ENCODE measurements around the gene LOXL3.

LOXL3 gene

DNA sequence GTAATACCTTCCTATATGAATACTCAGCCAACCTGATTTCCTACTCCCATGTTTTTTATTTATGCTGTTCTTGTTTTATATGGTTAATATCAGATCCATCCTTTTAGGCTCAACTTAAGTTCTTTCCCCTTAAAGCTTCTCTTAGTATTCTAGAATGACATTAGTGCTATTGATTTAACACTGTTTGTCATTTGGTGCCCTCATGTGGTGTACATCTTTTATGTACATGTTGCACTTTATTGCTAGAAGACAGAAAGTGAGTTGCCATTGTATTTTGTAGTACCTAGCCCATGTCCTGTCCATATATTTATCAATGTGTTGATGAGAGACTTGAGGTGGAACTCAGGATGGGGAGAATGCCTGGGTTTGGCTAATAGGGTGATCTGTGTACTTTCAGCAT lies 21.5 kb downstream of the LOXL3 start:
- peak overlapping the region; percentile 99 for H3K9ac ChIP-seq (ENCODE audit: low read length)
- peaks cover 21% of the 10 kb centered on the region for H3K36me3 ChIP-seq (ENCODE audit: control insufficient read depth, insufficient read depth, low read length, severe bottlenecking)
- H3K4me1 ChIP-seq (ENCODE audit: control insufficient read depth, insufficient read depth, low read length), result peaks cover 27% of the 10 kb centered on the region
- no peak overlapping the region for H3K4me3 ChIP-seq (ENCODE audit: low read length)
- H3K9me3 ChIP-seq (ENCODE audit: control insufficient read depth, low read length), result no peaks in the 10 kb centered on the region
- no peaks in the 10 kb centered on the region for H3K27me3 ChIP-seq (replicated peaks; ENCODE audit: control insufficient read depth, insufficient read depth, low read length)
- peak; percentile 62 for DNase-seq (ENCODE audit: low read depth)

DNA sequence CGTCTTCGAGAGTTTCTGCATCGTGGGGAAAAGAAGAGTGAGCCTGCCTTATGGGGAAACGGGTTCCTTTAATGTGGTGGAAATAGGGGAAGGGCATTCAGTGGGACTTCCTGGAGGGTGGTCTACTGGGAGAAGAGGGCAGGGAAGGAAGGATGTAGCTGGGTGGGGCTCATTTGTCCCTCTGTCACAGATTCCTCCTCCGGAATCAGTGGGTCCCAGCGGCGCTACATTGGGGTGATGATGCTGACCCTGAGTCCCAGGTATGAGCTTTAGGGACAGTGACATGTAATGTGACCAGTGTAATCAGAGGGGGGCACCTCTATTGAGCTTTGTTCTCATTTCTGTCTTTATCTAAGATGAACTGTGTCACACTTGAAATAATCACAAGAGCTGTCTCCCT lies 22.1 kb downstream of the LOXL3 start:
- Histone ChIP-seq H3K36me3 (ENCODE audit: control insufficient read depth, insufficient read depth, low read length, severe bottlenecking) (peaks cover 27% of the 10 kb centered on the region), H3K4me1 (ENCODE audit: control insufficient read depth, insufficient read depth, low read length) (peaks cover 27% of the 10 kb centered on the region), H3K9ac (ENCODE audit: low read length) (peak overlapping the region; percentile 99), H3K4me3 (ENCODE audit: low read length) (no peak overlapping the region), H3K27me3 (replicated peaks; ENCODE audit: control insufficient read depth, insufficient read depth, low read length) (no peaks in the 10 kb centered on the region), H3K9me3 (ENCODE audit: control insufficient read depth, low read length) (no peaks in the 10 kb centered on the region)
- no peak for DNase-seq (ENCODE audit: low read depth)

- Histone ChIP-seq H3K4me3 (ENCODE audit: low read length) (peak overlapping the region; percentile 98), H3K27me3 (replicated peaks; ENCODE audit: control insufficient read depth, insufficient read depth, low read length) (no peaks in the 10 kb centered on the region), H3K4me1 (ENCODE audit: control insufficient read depth, insufficient read depth, low read length) (peaks cover 27% of the 10 kb centered on the region), H3K9me3 (ENCODE audit: control insufficient read depth, low read length) (no peaks in the 10 kb centered on the region), H3K9ac (ENCODE audit: low read length) (peak overlapping the region; percentile 99), H3K36me3 (ENCODE audit: control insufficient read depth, insufficient read depth, low read length, severe bottlenecking) (peaks cover 37% of the 10 kb centered on the region)
- DNase-seq (ENCODE audit: low read depth), result peak; percentile 63
Observed at GRCh38 chr2:74530239-74531187, 23.2 kb downstream of the LOXL3 start.

- Histone ChIP-seq H3K36me3 (ENCODE audit: control insufficient read depth, insufficient read depth, low read length, severe bottlenecking) (peaks cover 37% of the 10 kb centered on the region), H3K27me3 (replicated peaks; ENCODE audit: control insufficient read depth, insufficient read depth, low read length) (no peaks in the 10 kb centered on the region), H3K4me1 (ENCODE audit: control insufficient read depth, insufficient read depth, low read length) (peaks cover 27% of the 10 kb centered on the region), H3K9me3 (ENCODE audit: control insufficient read depth, low read length) (no peaks in the 10 kb centered on the region), H3K9ac (ENCODE audit: low read length) (peak within 1 kb of the TSS; percentile 99), H3K4me3 (ENCODE audit: low read length) (peak within 1 kb of the TSS; percentile 98)
- peak; percentile 100 for DNase-seq (ENCODE audit: low read depth)
Observed at GRCh38 chr2:74529357-74530238, 24.1 kb downstream of the LOXL3 start, which contains the start of the genes AUP1 and HTRA2. Gene AUP1 (minus strand): TSS chr2:74529706. CDS start chr2:74529629, 77 bp downstream. Gene HTRA2 (plus strand): TSS chr2:74529933. CDS start chr2:74530007, 74 bp downstream.

DNA sequence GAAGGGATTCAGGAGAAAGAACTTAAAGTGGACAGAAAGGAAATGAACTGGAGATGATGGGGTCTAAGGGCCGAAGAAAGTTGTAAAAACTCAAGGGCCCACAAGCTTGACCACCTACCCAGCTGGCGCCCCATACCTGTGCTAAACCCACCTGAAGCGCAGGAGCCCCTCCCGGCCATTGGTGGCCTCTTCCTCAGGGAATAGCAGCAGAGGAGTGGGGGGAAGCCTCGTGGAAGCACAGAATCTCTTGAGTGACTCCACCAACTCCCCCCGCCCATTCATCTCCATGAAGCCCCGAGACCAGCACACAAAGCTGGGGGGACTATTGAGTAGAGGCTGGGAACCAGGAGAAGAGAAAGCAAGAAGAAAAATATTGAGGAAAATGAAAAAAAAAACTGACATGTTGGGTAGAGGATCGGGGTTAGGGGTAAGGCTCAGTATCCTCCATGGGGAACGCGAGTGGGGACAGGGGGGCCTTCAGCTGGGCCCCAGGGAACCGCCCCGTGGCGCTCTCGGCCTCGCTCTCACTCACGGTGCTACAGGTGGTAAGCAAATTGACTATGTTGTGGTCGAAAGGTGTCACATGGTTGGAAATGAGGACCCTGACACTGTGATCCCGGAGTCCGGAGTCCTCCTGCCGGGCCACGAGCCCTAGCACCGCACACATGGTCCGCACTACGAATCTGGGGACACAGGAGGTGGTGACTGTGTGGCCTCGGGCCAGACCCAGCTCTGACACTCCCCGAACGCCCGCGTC lies 25.0 kb downstream of the LOXL3 start:
- H3K36me3 ChIP-seq (ENCODE audit: control insufficient read depth, insufficient read depth, low read length, severe bottlenecking), result peaks cover 37% of the 10 kb centered on the region
- no peaks in the 10 kb centered on the region for H3K9me3 ChIP-seq (ENCODE audit: control insufficient read depth, low read length)
- peak overlapping the region; percentile 98 for H3K4me3 ChIP-seq (ENCODE audit: low read length)
- no peaks in the 10 kb centered on the region for H3K27me3 ChIP-seq (replicated peaks; ENCODE audit: control insufficient read depth, insufficient read depth, low read length)
- peaks cover 27% of the 10 kb centered on the region for H3K4me1 ChIP-seq (ENCODE audit: control insufficient read depth, insufficient read depth, low read length)
- H3K9ac ChIP-seq (ENCODE audit: low read length), result peak overlapping the region; percentile 99
- DNase-seq (ENCODE audit: low read depth), result no peak

DNA sequence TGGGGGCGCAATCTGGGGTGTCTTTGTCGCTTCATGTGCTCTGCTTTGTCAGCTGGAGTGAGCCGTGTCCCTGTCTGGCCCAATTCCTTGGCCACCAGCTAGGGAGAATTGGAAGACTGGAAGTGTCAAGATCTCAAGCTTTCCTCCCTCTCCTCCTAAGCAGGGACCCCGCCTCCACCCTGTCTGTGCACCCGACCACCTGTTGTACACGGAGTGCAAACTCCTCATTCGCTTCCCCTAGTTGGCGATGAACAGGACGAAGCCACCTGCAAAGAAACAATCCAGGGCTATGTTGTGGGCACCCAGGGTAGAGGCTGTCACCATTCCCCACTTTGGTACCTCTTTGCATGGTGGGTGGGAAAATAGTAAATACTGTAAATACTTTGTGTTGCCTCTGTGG lies 26.0 kb downstream of the LOXL3 start:
- no peak overlapping the region for H3K9ac ChIP-seq (ENCODE audit: low read length)
- H3K27me3 ChIP-seq (replicated peaks; ENCODE audit: control insufficient read depth, insufficient read depth, low read length), result peaks cover 5% of the 10 kb centered on the region
- peak overlapping the region; percentile 98 for H3K4me3 ChIP-seq (ENCODE audit: low read length)
- DNase-seq (ENCODE audit: low read depth), result no peak
- H3K9me3 ChIP-seq (ENCODE audit: control insufficient read depth, low read length), result no peaks in the 10 kb centered on the region
- H3K4me1 ChIP-seq (ENCODE audit: control insufficient read depth, insufficient read depth, low read length), result peaks cover 27% of the 10 kb centered on the region
- peaks cover 28% of the 10 kb centered on the region for H3K36me3 ChIP-seq (ENCODE audit: control insufficient read depth, insufficient read depth, low read length, severe bottlenecking)

DNA sequence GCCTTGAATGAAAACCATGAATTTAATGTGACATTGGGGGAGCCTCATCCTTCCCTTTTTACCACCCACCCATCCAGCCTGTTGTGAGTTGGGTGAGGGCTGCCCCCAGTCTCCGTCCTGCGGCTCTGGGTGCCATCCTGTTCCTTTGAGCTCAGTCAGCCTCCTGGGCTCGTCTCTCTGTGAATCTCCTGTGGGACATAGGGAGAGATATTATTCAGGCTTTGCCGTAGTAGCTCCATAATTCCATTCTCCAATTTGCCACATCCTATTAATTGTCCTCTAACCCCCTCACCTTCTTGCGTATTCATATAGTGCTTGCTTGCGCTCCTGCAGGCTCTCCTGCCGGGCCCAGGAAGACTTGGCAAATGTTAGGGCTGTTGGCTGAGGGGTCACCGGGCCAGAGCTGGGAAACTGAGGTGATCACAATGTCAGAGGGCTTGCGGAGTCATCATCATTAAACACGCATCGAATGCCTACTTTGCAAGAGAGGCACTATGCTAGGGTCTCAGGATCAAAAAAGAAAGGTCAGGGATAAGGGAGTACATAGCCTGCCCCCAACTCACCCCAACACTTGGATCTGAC lies 27.0 kb downstream of the LOXL3 start:
- DNase-seq (ENCODE audit: low read depth), result no peak
- H3K9me3 ChIP-seq (ENCODE audit: control insufficient read depth, low read length), result no peaks in the 10 kb centered on the region

GRCh38 chr2:74525717-74526648 lies 27.8 kb downstream of the LOXL3 start, which contains the start of gene DQX1:
Gene DQX1 (minus strand): TSS chr2:74526231. CDS start chr2:74525729, 502 bp downstream.
- Histone ChIP-seq H3K36me3 (ENCODE audit: control insufficient read depth, insufficient read depth, low read length, severe bottlenecking) (peaks cover 23% of the 10 kb centered on the region), H3K27me3 (replicated peaks; ENCODE audit: control insufficient read depth, insufficient read depth, low read length) (peaks cover 19% of the 10 kb centered on the region), H3K4me3 (ENCODE audit: low read length) (no peak within 1 kb of the TSS), H3K9ac (ENCODE audit: low read length) (no peak within 1 kb of the TSS), H3K9me3 (ENCODE audit: control insufficient read depth, low read length) (no peaks in the 10 kb centered on the region), H3K4me1 (ENCODE audit: control insufficient read depth, insufficient read depth, low read length) (peaks cover 17% of the 10 kb centered on the region)
- no peak for DNase-seq (ENCODE audit: low read depth)

More for the DNA sequence above, 27.0 kb downstream of the LOXL3 start:
- Histone ChIP-seq H3K9ac (ENCODE audit: low read length) (no peak overlapping the region), H3K36me3 (ENCODE audit: control insufficient read depth, insufficient read depth, low read length, severe bottlenecking) (peaks cover 23% of the 10 kb centered on the region), H3K4me3 (ENCODE audit: low read length) (no peak overlapping the region), H3K27me3 (replicated peaks; ENCODE audit: control insufficient read depth, insufficient read depth, low read length) (peaks cover 14% of the 10 kb centered on the region), H3K4me1 (ENCODE audit: control insufficient read depth, insufficient read depth, low read length) (peaks cover 24% of the 10 kb centered on the region)

DNA sequence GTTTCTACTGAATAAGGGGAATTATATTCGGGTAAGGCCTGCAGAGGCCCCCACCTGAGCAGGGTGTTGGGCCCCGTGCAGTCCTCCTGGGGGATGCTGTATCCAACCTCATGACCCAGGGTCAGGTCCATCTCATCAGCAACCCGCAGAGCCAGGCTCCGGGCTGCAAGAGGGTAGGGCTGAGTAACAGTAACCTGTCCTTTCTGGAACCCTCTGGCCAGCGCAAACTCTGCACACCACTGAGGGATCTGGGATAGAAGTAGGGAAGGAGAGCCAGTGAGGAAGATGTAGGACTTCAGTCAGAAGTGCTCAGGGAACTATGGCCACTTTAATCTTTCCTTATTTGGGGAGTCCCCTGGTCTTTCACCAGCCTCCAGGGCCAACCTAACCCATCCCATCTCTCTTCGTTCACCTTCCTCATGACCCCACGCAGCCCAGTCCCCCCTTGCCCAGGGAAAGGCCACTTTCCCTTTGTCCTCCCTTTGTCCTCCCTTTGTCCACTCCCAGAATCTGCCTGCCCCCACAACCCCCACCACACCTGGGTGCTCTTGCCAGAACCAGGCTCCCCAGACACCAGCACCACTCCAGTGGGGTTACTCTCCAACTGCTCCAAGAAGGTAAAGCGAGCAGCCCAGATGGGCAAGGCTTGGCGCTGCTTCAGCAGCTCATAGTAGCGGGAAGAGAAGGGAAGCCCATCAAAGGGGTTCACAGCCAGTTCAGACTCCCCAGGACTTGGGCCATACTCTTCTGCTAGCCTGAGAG lies 28.6 kb downstream of the LOXL3 start:
- DNase-seq (ENCODE audit: low read depth), result no peak
- H3K9me3 ChIP-seq (ENCODE audit: control insufficient read depth, low read length), result peaks cover 3% of the 10 kb centered on the region
- H3K27me3 ChIP-seq (replicated peaks; ENCODE audit: control insufficient read depth, insufficient read depth, low read length), result peaks cover 28% of the 10 kb centered on the region
- peaks cover 23% of the 10 kb centered on the region for H3K36me3 ChIP-seq (ENCODE audit: control insufficient read depth, insufficient read depth, low read length, severe bottlenecking)
- peaks cover 12% of the 10 kb centered on the region for H3K4me1 ChIP-seq (ENCODE audit: control insufficient read depth, insufficient read depth, low read length)
- H3K9ac ChIP-seq (ENCODE audit: low read length), result no peak overlapping the region
- no peak overlapping the region for H3K4me3 ChIP-seq (ENCODE audit: low read length)

All from adipocyte (in vitro differentiated cells).